NT2/D1 (cell line): ENCODE data around the gene UBE2O.
"Not testable (repeated sequence)": the region's sequence is repeated elsewhere in the genome, so short reads cannot be mapped to it uniquely, and the experiment has no call there.

ENCODE experiments used
- DNase-seq: peaks from one replicate; pipeline ENCODE4 v3.0.0-alpha.2; 2011; ENCODE audit warnings: low read depth, low spot score
- H3K27me3 ChIP-seq: 2 replicates; pipeline ENCODE4 v1.6.0; 2011; ENCODE audit warnings: mild to moderate bottlenecking; ENCODE audit not compliant: insufficient read length, insufficient read depth
- H3K36me3 ChIP-seq: 2 replicates; pipeline ENCODE4 v1.6.1; 2011; ENCODE audit warnings: mild to moderate bottlenecking, low read length, mixed read lengths; ENCODE audit not compliant: insufficient read depth, insufficient read length
- H3K4me1 ChIP-seq: 2 replicates; pipeline ENCODE4 v1.5.1; 2011; ENCODE audit not compliant: insufficient read depth, insufficient read length
- H3K4me3 ChIP-seq: 2 replicates; pipeline ENCODE4 v1.5.1; 2011; ENCODE audit warnings: low read depth; ENCODE audit not compliant: insufficient read length
- H3K9ac ChIP-seq: 2 replicates; pipeline ENCODE4 v1.6.0; 2011; ENCODE audit warnings: low read depth; ENCODE audit not compliant: insufficient read length
- H3K9me3 ChIP-seq: 2 replicates; pipeline ENCODE4 v1.5.1; 2011; ENCODE audit warnings: mild to moderate bottlenecking, low read length; ENCODE audit not compliant: insufficient read depth
- SUZ12 ChIP-seq: IDR thresholded peaks from 2 replicates; pipeline ENCODE4 v1.6.1; 2011; ENCODE audit not compliant: insufficient read length, insufficient read depth; ENCODE audit errors: extremely low read depth
- YY1 ChIP-seq: IDR thresholded peaks from 2 replicates; pipeline ENCODE4 v1.6.1; 2011; ENCODE audit not compliant: insufficient read length, insufficient read depth
- ZNF274 ChIP-seq: IDR thresholded peaks from 2 replicates; pipeline ENCODE4 v1.6.1; 2011; ENCODE audit warnings: mild to moderate bottlenecking, low read depth, low read length

UBE2O gene

DNA sequence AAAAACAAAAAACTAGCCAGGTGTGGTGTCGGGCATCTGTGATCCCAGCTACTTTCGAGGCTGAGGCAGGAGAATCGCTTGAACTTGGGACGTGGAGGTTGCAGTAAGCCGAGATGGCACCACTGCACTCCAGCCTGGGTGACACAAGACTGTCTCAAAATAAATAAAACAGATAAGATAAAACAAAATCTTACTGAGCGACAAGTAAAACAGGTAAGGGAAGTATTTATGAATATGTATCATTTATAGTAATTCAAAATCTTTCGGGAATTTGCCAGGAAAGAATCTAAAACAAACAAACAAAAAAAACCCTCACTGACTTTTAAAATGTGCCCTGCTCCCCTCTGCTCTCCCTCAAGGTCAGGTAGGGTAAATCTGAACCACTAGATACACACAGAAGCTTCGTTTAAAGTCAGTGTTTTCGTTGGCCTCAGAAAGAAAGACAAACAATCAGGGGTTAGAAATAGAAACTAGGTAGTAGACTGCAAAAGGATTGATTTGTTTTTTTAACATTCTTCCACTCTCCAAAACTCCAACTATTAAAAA, 101.4 kb downstream of the UBE2O start:
- Histone ChIP-seq H3K4me3 (no peak overlapping the region), H3K9ac (no peak overlapping the region), H3K9me3 (no peaks in the 10 kb centered on the region)

DNA sequence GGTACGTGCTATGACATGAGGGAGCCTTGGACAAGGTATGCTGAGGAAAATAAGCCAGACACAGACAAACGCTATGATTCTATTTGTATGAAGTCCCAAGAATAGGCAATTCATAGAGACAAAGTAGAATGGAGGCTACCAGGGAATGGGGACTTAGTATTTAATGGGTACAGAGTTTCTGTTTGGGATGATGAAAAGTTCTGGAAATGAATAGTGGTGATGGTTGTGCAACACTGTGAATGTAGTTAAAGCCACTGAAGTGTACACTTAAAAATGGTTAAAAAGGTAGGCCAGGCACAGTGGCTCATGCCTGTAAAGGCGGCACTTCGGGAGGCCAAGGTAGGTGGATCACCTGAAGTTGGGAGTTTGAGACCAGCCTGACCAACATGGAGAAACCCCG, 102.5 kb downstream of the UBE2O start:
- no peak overlapping the region for H3K4me3 ChIP-seq
- no peaks in the 10 kb centered on the region for H3K4me1 ChIP-seq
- no peak overlapping the region for H3K9ac ChIP-seq
- H3K27me3 ChIP-seq, result peaks cover 5% of the 10 kb centered on the region
- peaks cover 25% of the 10 kb centered on the region for H3K36me3 ChIP-seq
- TF ChIP-seq ZNF274, result no peak
- no peak for TF ChIP-seq SUZ12
- no peak for TF ChIP-seq YY1
- H3K9me3 ChIP-seq, result no peaks in the 10 kb centered on the region
- no peak for DNase-seq

More for the DNA sequence above, 101.4 kb downstream of the UBE2O start:
- DNase-seq, result no peak
- H3K4me1 ChIP-seq, result no peaks in the 10 kb centered on the region
- TF ChIP-seq YY1 (no peak), SUZ12 (no peak), ZNF274 (no peak)
- peaks cover 5% of the 10 kb centered on the region for H3K27me3 ChIP-seq
- H3K36me3 ChIP-seq, result peaks cover 14% of the 10 kb centered on the region

DNA sequence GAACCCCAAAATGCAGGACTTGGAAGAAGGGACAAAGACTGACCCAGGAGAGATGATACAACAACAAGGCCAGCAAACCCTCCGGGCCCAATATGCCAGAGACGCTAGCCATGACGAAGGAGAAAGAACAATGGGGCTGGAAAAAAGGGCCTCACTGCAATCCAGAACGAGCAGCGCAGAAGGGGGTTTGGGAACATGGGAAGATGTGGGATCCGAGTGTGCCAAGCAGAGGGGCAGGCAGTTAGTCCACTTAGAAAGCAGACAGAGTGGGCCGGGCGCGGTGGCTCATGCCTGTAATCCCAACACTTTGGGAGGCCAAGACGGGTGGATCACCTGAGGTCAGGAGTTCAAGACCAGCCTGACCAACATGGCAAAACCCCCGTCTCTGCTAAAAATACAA, 106.0 kb downstream of the UBE2O start:
- not testable (repeated sequence) for H3K4me3 ChIP-seq, H3K27me3 ChIP-seq, H3K9ac ChIP-seq, H3K9me3 ChIP-seq, DNase-seq, H3K4me1 ChIP-seq
- peaks cover 51% of the 10 kb centered on the region for H3K36me3 ChIP-seq

DNA sequence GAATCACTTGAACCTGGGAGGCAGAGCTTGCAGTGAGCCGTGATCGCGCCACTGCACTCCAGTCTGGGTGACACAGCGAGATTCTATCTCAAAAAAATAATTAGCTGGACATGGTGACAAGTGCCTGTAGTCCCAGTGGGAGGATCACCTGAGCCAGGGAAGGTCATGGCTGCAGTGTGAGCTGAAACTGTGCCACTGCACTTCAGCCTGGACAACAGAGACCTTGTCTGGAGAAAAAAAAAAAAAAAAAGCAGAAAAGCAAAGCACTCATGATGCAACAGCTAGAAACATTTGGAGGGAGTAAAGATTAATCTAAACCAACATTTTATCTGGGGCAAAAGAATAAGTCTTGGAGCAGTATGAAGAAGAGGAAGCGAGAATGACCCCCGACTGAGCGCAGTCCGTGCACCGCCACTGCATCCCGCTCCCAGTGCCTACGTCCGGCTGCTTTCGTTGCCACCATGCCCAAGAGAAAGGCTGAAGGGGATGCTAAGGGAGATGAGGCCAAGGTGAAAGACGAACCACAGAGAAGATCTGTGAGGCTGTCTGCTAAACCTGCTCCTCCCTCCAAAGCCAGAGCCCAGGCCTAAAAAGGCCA, 107.5 kb downstream of the UBE2O start:
- Histone ChIP-seq H3K36me3 (peaks cover 60% of the 10 kb centered on the region), H3K9ac (no peak overlapping the region), H3K9me3 (no peaks in the 10 kb centered on the region), H3K4me1 (peaks cover 1% of the 10 kb centered on the region), H3K4me3 (no peak overlapping the region), H3K27me3 (no peaks in the 10 kb centered on the region)
- TF ChIP-seq YY1, result no peak
- no peak for TF ChIP-seq SUZ12
- no peak for TF ChIP-seq ZNF274
- no peak for DNase-seq

DNA sequence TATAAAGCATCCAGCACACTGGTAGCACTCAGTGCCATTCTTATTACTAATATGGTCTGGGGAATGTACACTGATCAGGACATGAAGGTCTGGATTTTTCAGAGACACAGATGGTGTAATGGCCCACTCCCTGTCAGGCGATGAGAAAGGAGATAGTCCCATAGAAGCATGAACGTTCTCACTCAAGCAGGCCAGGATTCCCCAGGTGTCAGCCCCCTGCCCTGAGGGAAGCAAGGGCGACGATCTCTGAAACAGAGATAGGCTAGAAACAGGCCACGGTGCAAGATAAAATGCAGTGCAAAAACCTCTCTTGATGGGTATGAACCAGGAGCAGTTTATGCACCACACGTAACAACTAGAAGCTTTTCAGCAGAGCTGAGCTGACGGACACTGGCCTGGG, 109.8 kb downstream of the UBE2O start:
- TF ChIP-seq ZNF274, result no peak
- TF ChIP-seq YY1, result no peak
- no peak for TF ChIP-seq SUZ12
- Histone ChIP-seq H3K4me3 (no peak overlapping the region), H3K9ac (no peak overlapping the region), H3K27me3 (no peaks in the 10 kb centered on the region), H3K4me1 (peaks cover 1% of the 10 kb centered on the region), H3K9me3 (no peaks in the 10 kb centered on the region), H3K36me3 (peaks cover 60% of the 10 kb centered on the region)
- no peak for DNase-seq

DNA sequence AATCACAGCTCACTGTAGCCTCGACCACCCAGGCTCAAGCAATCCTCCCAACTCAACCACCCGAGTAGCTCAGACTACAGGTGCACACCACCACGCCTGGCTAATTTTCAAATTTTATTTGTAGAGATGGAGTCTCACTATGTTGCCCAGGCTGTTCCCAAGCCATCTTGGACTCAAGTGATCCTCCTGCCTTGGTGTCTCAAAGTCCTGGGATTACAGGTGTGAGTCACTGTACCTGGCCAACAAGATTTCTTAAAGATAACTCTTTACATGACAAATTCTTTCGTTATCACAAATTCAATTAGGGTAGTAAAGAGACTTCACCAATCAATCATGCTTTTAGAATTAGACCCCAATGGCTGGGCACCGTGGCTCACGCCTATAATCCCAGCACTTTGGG, 111.7 kb downstream of the UBE2O start:
- Histone ChIP-seq H3K4me1 (peaks cover 1% of the 10 kb centered on the region), H3K27me3 (no peaks in the 10 kb centered on the region), H3K9me3 (no peaks in the 10 kb centered on the region), H3K9ac (no peak overlapping the region), H3K4me3 (no peak overlapping the region), H3K36me3 (peaks cover 44% of the 10 kb centered on the region)
- TF ChIP-seq ZNF274 (no peak), SUZ12 (no peak), YY1 (no peak)
- no peak for DNase-seq
